Measurements from ENCODE around the gene CBS. TPM values are rescaled to one million over a fixed set of nuclear protein-coding genes. Genes with fewer than 3 reads are reported as not detected.

The CBS gene
- total RNA-seq, 1 donor from 2014 or later = 30.2 TPM

- Mint-ChIP-seq H3K36me3 (peaks cover 26% of the 10 kb centered on the region), H3K27ac (no peak overlapping the region), H3K4me1 (peaks cover 13% of the 10 kb centered on the region), H3K4me3 (no peak overlapping the region), H3K27me3 (ENCODE audit: low read depth) (no peaks in the 10 kb centered on the region), H3K9me3 (no peaks in the 10 kb centered on the region)
- no peak for DNase-seq (ENCODE audit: low spot score in 2 of 2, unreplicated experiment in 2 of 2)
- TF ChIP-seq CTCF (IDR thresholded peaks at IDR 0.05; ENCODE audit: unreplicated experiment) = no peak
These were observed 70.0 kb downstream of the CBS start for GRCh38 chr21:43005635-43006034.

- Mint-ChIP-seq H3K36me3 (peaks cover 30% of the 10 kb centered on the region), H3K4me1 (peaks cover 13% of the 10 kb centered on the region), H3K4me3 (no peak overlapping the region), H3K27ac (no peak overlapping the region), H3K9me3 (peaks cover 4% of the 10 kb centered on the region), H3K27me3 (ENCODE audit: low read depth) (no peaks in the 10 kb centered on the region)
- DNase-seq (ENCODE audit: low spot score in 2 of 2, unreplicated experiment in 2 of 2) = no peak
- TF ChIP-seq CTCF (IDR thresholded peaks at IDR 0.05; ENCODE audit: unreplicated experiment) = no peak
These were observed 70.7 kb downstream of the CBS start for GRCh38 chr21:43004926-43005325.

Other genes starting within 250 kb of the CBS start
- 19.9 to 21.7 TPM (median 19.9 TPM) in 3 replicates for gene WDR4, start 196.3 kb downstream of the CBS start, total RNA-seq
- gene NDUFV3, start 182.5 kb downstream of the CBS start, total RNA-seq = 34.1 to 36.7 TPM (median 34.4 TPM) in 3 replicates
- 2.9 to 4.5 TPM (median 4.5 TPM) in 3 replicates for gene ERVH48-1, start 150.2 kb downstream of the CBS start, total RNA-seq
- 31.9 to 33.9 TPM (median 32.8 TPM) in 3 replicates for gene PKNOX1, start 101.3 kb downstream of the CBS start, total RNA-seq
- 44.4 to 62.1 TPM (median 53.1 TPM) in 3 replicates for gene U2AF1, start 31.7 kb upstream of the CBS start, total RNA-seq
- not detected in 3 replicates for gene CRYAA, start 93.2 kb upstream of the CBS start, total RNA-seq